ENCODE results near the gene CFTR. TPM values are rescaled to one million over a fixed set of nuclear protein-coding genes. Genes with fewer than 3 reads are reported as not detected.

The CFTR gene
- total and polyA plus RNA-seq, 4 donors: 0.10 to 3.1 (median 0.30) TPM

DNA sequence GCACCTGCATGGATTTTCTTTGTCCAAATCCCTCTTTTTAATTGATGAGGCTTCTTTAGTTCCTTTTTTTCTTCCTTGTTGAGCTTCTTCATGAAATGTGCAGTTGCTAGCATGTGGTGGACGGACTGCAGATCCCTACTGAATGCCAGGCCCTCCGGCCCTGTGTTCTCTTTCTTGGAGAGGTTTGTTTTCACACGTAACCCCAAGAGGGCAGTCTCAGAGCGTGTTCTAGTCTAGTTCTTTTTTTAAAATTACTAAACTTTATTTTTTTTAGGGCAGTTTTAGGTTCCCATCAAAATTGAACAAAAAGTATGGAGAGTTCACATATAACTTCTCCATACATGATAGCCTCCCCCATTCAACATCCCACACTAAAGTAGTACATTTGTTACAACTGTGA, 190.0 kb downstream of the CFTR start:
- Histone ChIP-seq H3K36me3 (ENCODE audit: control insufficient read depth in 1 of 2, insufficient read depth in 2 of 2, low read length in 1 of 2) (no peaks in the 10 kb centered on the region), H3K27ac (ENCODE audit: low read depth in 1 of 2, low read length in 2 of 2) (no peak overlapping the region), H3K9me3 (ENCODE audit: control insufficient read depth, low read length) (no peaks in the 10 kb centered on the region), H3K4me1 (ENCODE audit: control insufficient read depth in 1 of 2, insufficient read depth in 2 of 2, low read length in 2 of 2) (no peaks in the 10 kb centered on the region), H3K4me3 (ENCODE audit: low read length in 2 of 2) (no peak overlapping the region), H3K27me3 (ENCODE audit: control insufficient read depth in 1 of 2, insufficient read depth in 2 of 2, low read length in 1 of 2) (no peaks in the 10 kb centered on the region)
- intact Hi-C loops (cut with DNase I): loop anchor here in 1 of 2 donors (5.0 kb wide), 1 partner anchor 213 kb away; no protein-coding TSS in a partner anchor
- WGBS, 2 donors: 41 to 58% methylated on average over 4 of the region's 4 CpGs
- DNase-seq (no peak), ATAC-seq (ENCODE audit: low FRiP score) (no peak)

DNA sequence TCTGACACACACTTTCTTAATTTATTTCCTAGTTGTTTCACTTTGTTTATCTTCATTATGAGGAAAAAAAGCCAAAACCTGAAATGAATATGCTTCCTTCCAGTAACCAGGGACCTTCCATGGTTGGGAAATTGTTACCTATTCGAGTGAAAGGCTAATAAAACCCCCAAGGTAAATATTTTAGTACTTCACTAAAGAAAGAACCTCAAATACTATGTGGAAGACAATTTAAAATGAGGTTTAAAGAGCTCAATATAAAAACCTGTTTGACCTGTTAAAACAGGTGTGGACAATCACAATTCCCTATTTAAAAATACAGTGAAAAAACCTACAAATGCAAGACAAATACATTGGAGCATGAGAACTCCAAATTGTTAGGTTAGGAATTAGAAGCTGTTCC, 192.6 kb downstream of the CFTR start:
- no peak for ATAC-seq (ENCODE audit: low FRiP score)
- intact Hi-C loops (cut with DNase I): loop anchor here in 1 of 2 donors (5.0 kb wide), 1 partner anchor 215 kb away; no protein-coding TSS in a partner anchor

DNA sequence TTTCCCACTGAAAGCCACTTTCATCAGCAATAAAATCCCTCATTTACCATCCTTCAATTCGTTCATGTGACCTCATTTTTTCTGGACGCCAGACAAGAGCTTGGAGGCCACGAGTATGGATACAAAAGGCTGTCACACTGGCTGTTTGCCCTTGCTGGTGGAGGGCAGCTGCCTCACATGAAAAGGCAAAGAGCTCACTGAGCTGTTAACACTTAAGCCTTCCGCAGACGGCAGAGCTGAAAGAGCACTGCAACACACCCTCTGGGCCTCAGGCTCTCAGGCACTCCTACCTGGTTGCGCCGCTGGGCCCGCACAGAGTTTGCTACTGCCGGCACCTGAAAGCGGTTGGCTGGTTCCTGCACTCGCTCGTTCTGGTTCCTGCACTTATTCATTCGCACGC, 193.5 kb downstream of the CFTR start:
- 64 to 71% methylated on average over 14 of the region's 14 CpGs for WGBS, 2 donors
- intact Hi-C loops (cut with DNase I): loop anchor here in 1 of 2 donors (5.0 kb wide), 1 partner anchor 216 kb away; no protein-coding TSS in a partner anchor
- Histone ChIP-seq H3K36me3 (ENCODE audit: control insufficient read depth in 1 of 2, insufficient read depth in 2 of 2, low read length in 1 of 2) (no peaks in the 10 kb centered on the region), H3K9me3 (ENCODE audit: control insufficient read depth, low read length) (no peaks in the 10 kb centered on the region), H3K4me3 (ENCODE audit: low read length in 2 of 2) (no peak overlapping the region), H3K27ac (ENCODE audit: low read depth in 1 of 2, low read length in 2 of 2) (no peak overlapping the region), H3K4me1 (ENCODE audit: control insufficient read depth in 1 of 2, insufficient read depth in 2 of 2, low read length in 2 of 2) (no peaks in the 10 kb centered on the region), H3K27me3 (ENCODE audit: control insufficient read depth in 1 of 2, insufficient read depth in 2 of 2, low read length in 1 of 2) (no peaks in the 10 kb centered on the region)
- ATAC-seq (ENCODE audit: low FRiP score) (no peak), DNase-seq (no peak)

More for the DNA sequence above, 192.6 kb downstream of the CFTR start:
- H3K4me3 ChIP-seq (ENCODE audit: low read length in 2 of 2): no peak overlapping the region
- WGBS, 2 donors: 64 to 70% methylated on average over 1 of the region's 1 CpG
- H3K4me1 ChIP-seq (ENCODE audit: control insufficient read depth in 1 of 2, insufficient read depth in 2 of 2, low read length in 2 of 2): no peaks in the 10 kb centered on the region
- no peaks in the 10 kb centered on the region for H3K27me3 ChIP-seq (ENCODE audit: control insufficient read depth in 1 of 2, insufficient read depth in 2 of 2, low read length in 1 of 2)
- H3K36me3 ChIP-seq (ENCODE audit: control insufficient read depth in 1 of 2, insufficient read depth in 2 of 2, low read length in 1 of 2): no peaks in the 10 kb centered on the region
- H3K9me3 ChIP-seq (ENCODE audit: control insufficient read depth, low read length): no peaks in the 10 kb centered on the region
- no peak overlapping the region for H3K27ac ChIP-seq (ENCODE audit: low read depth in 1 of 2, low read length in 2 of 2)
- no peak for DNase-seq

DNA sequence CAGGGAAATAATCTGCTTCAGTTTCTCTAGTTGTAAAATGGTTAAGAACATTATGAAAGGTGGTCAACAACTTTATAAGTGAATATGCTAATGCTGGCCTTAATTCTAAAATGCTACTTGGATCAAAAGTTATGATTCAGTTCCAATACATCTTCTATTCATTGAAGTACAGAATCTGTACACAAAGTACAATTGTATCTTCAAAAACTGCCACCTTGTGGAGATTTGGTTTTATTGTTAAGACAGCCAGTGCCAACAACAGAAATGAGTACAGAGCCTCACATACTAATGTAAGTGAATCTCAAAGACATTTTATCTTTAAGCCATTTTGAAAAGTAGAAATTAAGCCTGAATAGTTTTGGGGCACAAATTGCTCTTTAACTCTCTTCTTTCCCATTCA, 194.0 kb downstream of the CFTR start:
- no peak for DNase-seq
- no peaks in the 10 kb centered on the region for H3K9me3 ChIP-seq (ENCODE audit: control insufficient read depth, low read length)
- H3K4me3 ChIP-seq (ENCODE audit: low read length in 2 of 2): no peak overlapping the region
- no peak for ATAC-seq (ENCODE audit: low FRiP score)
- no peak overlapping the region for H3K27ac ChIP-seq (ENCODE audit: low read depth in 1 of 2, low read length in 2 of 2)
- no peaks in the 10 kb centered on the region for H3K36me3 ChIP-seq (ENCODE audit: control insufficient read depth in 1 of 2, insufficient read depth in 2 of 2, low read length in 1 of 2)
- H3K4me1 ChIP-seq (ENCODE audit: control insufficient read depth in 1 of 2, insufficient read depth in 2 of 2, low read length in 2 of 2): no peaks in the 10 kb centered on the region
- no peaks in the 10 kb centered on the region for H3K27me3 ChIP-seq (ENCODE audit: control insufficient read depth in 1 of 2, insufficient read depth in 2 of 2, low read length in 1 of 2)
- intact Hi-C loops (cut with DNase I): loop anchor here in 1 of 2 donors (5.0 kb wide), 1 partner anchor 217 kb away; no protein-coding TSS in a partner anchor

DNA sequence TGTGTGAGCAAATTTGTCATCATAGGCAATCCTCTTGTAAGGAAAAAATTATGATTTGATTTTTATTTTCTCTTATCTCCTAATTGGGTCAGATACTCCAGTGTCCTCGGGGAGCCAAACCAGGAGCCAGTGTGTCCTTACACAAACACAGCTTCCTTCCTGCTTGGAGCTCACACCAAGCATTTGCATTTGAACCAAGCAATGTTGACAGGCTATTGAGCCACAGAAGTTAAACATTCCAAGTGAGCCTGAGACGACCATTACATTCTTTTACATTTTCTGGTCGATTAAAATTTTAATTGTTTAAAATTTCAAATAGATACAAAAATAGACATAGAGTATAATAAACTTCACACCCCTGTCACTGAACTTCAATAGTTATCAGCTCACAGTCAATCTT, 194.8 kb downstream of the CFTR start:
- intact Hi-C loops (cut with DNase I): loop anchor here in 1 of 2 donors (5.0 kb wide), 1 partner anchor 217 kb away; no protein-coding TSS in a partner anchor
- no peak overlapping the region for H3K4me3 ChIP-seq (ENCODE audit: low read length in 2 of 2)
- H3K36me3 ChIP-seq (ENCODE audit: control insufficient read depth in 1 of 2, insufficient read depth in 2 of 2, low read length in 1 of 2): no peaks in the 10 kb centered on the region
- DNase-seq (no peak), ATAC-seq (ENCODE audit: low FRiP score) (no peak)
- no peaks in the 10 kb centered on the region for H3K9me3 ChIP-seq (ENCODE audit: control insufficient read depth, low read length)
- no peaks in the 10 kb centered on the region for H3K27me3 ChIP-seq (ENCODE audit: control insufficient read depth in 1 of 2, insufficient read depth in 2 of 2, low read length in 1 of 2)
- no peaks in the 10 kb centered on the region for H3K4me1 ChIP-seq (ENCODE audit: control insufficient read depth in 1 of 2, insufficient read depth in 2 of 2, low read length in 2 of 2)
- WGBS, 2 donors: 2 to 12% methylated on average over 3 of the region's 3 CpGs
- no peak overlapping the region for H3K27ac ChIP-seq (ENCODE audit: low read depth in 1 of 2, low read length in 2 of 2)

DNA sequence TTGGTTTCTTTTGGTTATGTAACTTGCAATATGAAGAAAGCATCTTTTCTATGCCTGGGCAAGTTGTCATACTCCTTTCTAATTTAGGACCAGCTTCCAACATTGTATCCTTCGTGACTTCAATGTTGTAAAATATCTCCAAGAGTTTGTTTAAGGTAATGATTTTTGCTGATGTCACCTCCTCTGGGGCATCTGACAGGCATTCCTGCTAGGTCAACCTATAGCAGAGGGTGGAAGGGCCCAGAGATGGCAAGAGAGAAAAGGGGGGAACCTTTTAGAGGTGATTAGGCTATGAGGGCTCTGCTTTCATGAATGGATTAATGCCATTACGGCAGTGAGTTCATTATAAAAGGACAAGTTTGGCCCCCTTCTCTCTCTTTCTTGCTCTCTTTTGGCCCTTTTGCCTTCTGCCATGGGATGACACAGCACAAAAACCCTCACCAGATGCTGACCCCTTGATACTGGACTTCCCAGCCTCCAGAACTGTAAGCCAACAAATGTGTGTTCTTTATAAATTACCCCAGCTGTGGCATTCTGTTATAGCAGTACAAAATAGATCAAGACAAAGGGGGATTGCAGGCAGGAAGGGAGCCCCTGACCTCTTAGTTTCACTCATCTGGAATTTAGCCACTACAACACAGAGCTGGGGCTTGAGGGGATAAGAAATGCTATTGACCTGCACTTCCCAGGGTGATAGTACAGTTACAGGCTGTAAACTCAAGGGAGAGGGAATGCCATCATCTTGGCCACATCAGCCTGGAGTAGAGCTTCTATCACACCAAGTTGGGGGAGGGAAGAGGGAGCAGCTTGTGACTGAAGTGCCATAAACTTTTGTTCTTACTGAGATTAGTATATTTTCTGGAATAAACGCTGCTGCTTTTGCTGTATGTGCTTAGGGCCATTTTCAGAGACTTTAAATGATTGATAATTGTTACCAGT, 195.9 kb downstream of the CFTR start:
- Histone ChIP-seq H3K36me3 (ENCODE audit: control insufficient read depth in 1 of 2, insufficient read depth in 2 of 2, low read length in 1 of 2) (no peaks in the 10 kb centered on the region), H3K27me3 (ENCODE audit: control insufficient read depth in 1 of 2, insufficient read depth in 2 of 2, low read length in 1 of 2) (no peaks in the 10 kb centered on the region), H3K27ac (ENCODE audit: low read depth in 1 of 2, low read length in 2 of 2) (no peak overlapping the region), H3K9me3 (ENCODE audit: control insufficient read depth, low read length) (no peaks in the 10 kb centered on the region), H3K4me1 (ENCODE audit: control insufficient read depth in 1 of 2, insufficient read depth in 2 of 2, low read length in 2 of 2) (no peaks in the 10 kb centered on the region), H3K4me3 (ENCODE audit: low read length in 2 of 2) (no peak overlapping the region)
- intact Hi-C loops (cut with DNase I): no loop called here
- 62 to 70% methylated on average over 3 of the region's 3 CpGs for WGBS, 2 donors
- DNase-seq (no peak), ATAC-seq (ENCODE audit: low FRiP score) (no peak)

DNA sequence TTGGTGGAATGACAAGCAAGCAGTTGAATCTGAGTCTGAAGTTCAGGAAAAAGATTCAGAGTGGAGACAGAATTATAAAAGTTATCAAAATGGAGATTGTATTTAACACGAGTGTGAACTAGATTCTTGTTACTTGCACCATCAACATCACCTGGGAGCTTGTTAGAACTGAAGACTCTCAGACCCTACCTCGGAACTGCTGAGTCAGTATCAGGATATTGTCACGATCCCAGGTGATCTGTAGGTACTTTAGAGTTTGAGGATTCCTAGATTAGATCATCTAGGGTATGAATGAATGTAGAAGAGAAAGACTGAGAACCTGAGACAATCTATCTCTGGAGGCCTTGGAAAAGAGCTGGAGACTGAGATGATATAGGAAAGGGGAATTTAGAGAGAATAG, 199.3 kb downstream of the CFTR start:
- intact Hi-C loops (cut with DNase I): no loop called here
- Histone ChIP-seq H3K4me3 (ENCODE audit: low read length in 2 of 2) (no peak overlapping the region), H3K4me1 (ENCODE audit: control insufficient read depth in 1 of 2, insufficient read depth in 2 of 2, low read length in 2 of 2) (no peaks in the 10 kb centered on the region), H3K27me3 (ENCODE audit: control insufficient read depth in 1 of 2, insufficient read depth in 2 of 2, low read length in 1 of 2) (no peaks in the 10 kb centered on the region), H3K36me3 (ENCODE audit: control insufficient read depth in 1 of 2, insufficient read depth in 2 of 2, low read length in 1 of 2) (no peaks in the 10 kb centered on the region), H3K9me3 (ENCODE audit: control insufficient read depth, low read length) (no peaks in the 10 kb centered on the region), H3K27ac (ENCODE audit: low read depth in 1 of 2, low read length in 2 of 2) (no peak overlapping the region)
- no peak for DNase-seq
- no peak for ATAC-seq (ENCODE audit: low FRiP score)
- WGBS, 2 donors: 86% methylated on average over 3 of the region's 3 CpGs

DNA sequence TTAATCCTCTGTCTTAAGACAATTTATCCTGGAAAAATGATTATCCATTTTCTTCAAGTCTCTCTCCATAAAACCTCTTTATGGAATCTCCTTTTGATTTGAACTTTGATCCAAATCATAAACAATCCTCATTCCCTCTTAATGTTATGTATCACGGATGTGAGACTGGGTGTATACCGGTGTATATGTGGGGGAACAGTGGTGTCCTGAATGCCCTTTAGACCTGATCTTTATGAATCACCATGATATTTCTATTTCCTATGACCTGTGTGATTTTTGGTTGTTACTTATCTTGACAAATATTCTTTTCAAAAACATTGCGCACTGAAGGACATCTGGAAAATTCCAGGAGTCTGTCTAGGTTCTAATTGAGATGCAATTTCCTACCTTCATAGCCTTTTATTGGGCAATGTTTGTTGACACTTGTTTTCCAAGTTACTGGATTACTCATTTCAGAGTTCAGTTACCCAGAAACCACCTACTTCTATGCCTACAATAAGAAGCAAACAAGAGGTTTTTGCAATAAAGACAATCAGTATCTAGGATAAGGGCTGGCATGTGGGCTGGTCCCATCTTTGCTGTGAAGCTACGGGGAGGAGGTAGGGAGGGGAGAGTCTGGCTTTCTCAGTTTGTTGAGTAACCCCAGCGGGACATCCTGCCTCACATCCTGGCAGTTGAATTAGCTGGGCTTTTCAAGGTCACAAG, 203.0 kb downstream of the CFTR start:
- no peak for DNase-seq
- intact Hi-C loops (cut with DNase I): no loop called here
- ATAC-seq (ENCODE audit: low FRiP score): no peak

More for the DNA sequence above, 203.0 kb downstream of the CFTR start:
- H3K27ac ChIP-seq (ENCODE audit: low read depth in 1 of 2, low read length in 2 of 2): no peak overlapping the region
- H3K36me3 ChIP-seq (ENCODE audit: control insufficient read depth in 1 of 2, insufficient read depth in 2 of 2, low read length in 1 of 2): no peaks in the 10 kb centered on the region
- H3K4me3 ChIP-seq (ENCODE audit: low read length in 2 of 2): no peak overlapping the region
- WGBS, 2 donors: 66 to 78% methylated on average over 5 of the region's 5 CpGs
- H3K9me3 ChIP-seq (ENCODE audit: control insufficient read depth, low read length): no peaks in the 10 kb centered on the region
- H3K27me3 ChIP-seq (ENCODE audit: control insufficient read depth in 1 of 2, insufficient read depth in 2 of 2, low read length in 1 of 2): no peaks in the 10 kb centered on the region
- no peaks in the 10 kb centered on the region for H3K4me1 ChIP-seq (ENCODE audit: control insufficient read depth in 1 of 2, insufficient read depth in 2 of 2, low read length in 2 of 2)
